Activated CD8-positive, alpha-beta memory T cell treated with anti-CD3 and anti-CD28 coated beads, Interleukin-2, amount 50 U/mL, for 24 hours (primary cell): ENCODE results near the gene IGSF21.

ENCODE experiments used
- DNase-seq: peaks from one replicate; pipeline ENCODE4 v3.0.0-alpha.2; 2020; ENCODE audit errors: extremely low read depth

Gene IGSF21

GRCh38 chr1:18107369-18108298, at the start of gene IGSF21:
IGSF21 (plus strand) TSS chr1:18107798; CDS start chr1:18108129, 331 bp downstream.
- DNase-seq: no peak

- no peak for DNase-seq
Measured at GRCh38 chr1:18058206-18058921, 49.2 kb upstream of the IGSF21 start.

- no peak for DNase-seq
Measured at GRCh38 chr1:18058981-18059605, 48.5 kb upstream of the IGSF21 start.

GRCh38 chr1:18060366-18060765, 47.2 kb upstream of the IGSF21 start:
- DNase-seq: no peak

- no peak for DNase-seq
Measured at GRCh38 chr1:18062185-18062584, 45.4 kb upstream of the IGSF21 start.

- DNase-seq: no peak
Measured at GRCh38 chr1:18064534-18064933, 43.1 kb upstream of the IGSF21 start.

- DNase-seq: no peak
Measured at GRCh38 chr1:18066576-18066975, 41.0 kb upstream of the IGSF21 start.

- no peak for DNase-seq
Measured at GRCh38 chr1:18069903-18070302, 37.7 kb upstream of the IGSF21 start.

GRCh38 chr1:18072066-18072465, 35.5 kb upstream of the IGSF21 start:
- no peak for DNase-seq

GRCh38 chr1:18073066-18073642, 34.4 kb upstream of the IGSF21 start:
- DNase-seq: no peak

GRCh38 chr1:18077657-18078215, 29.9 kb upstream of the IGSF21 start:
- no peak for DNase-seq

GRCh38 chr1:18079941-18080735, 27.5 kb upstream of the IGSF21 start:
- no peak for DNase-seq

- no peak for DNase-seq
Measured at GRCh38 chr1:18085387-18086074, 22.1 kb upstream of the IGSF21 start.

- DNase-seq: no peak
Measured at GRCh38 chr1:18088077-18088594, 19.5 kb upstream of the IGSF21 start.

- no peak for DNase-seq
Measured at GRCh38 chr1:18089488-18089887, 18.1 kb upstream of the IGSF21 start.

- no peak for DNase-seq
Measured at GRCh38 chr1:18090636-18091035, 17.0 kb upstream of the IGSF21 start.

GRCh38 chr1:18091660-18092446, 15.7 kb upstream of the IGSF21 start:
- DNase-seq: no peak

GRCh38 chr1:18093193-18093592, 14.4 kb upstream of the IGSF21 start:
- no peak for DNase-seq

GRCh38 chr1:18093646-18094045, 14.0 kb upstream of the IGSF21 start:
- DNase-seq: no peak
